ENCODE data around the gene OSBPL6. TPM values are rescaled to one million over a fixed set of nuclear protein-coding genes. Genes with fewer than 3 reads are reported as not detected.

The OSBPL6 gene
- total and polyA plus RNA-seq, 4 donors: 1.3 to 3.3 (median 2.2) TPM

GRCh38 chr2:178330175-178331017 is 136.1 kb downstream of the OSBPL6 start (continued):
- no peak for TF ChIP-seq REST (IDR thresholded peaks at IDR 0.05)
- TF ChIP-seq EGR1 (IDR thresholded peaks at IDR 0.05; ENCODE audit: low read depth in 2 of 2): no peak
- TF ChIP-seq NR2F2 (IDR thresholded peaks at IDR 0.05): no peak
- no peak for TF ChIP-seq FOXA2 (IDR thresholded peaks at IDR 0.05)
- TF ChIP-seq TAF1 (conservative IDR thresholded peaks at IDR 0.05): no peak
- no peak for TF ChIP-seq MAX (IDR thresholded peaks at IDR 0.05)
- TF ChIP-seq FOXA1 (IDR thresholded peaks at IDR 0.05): no peak

GRCh38 chr2:178331474-178332432 is 137.4 kb downstream of the OSBPL6 start:
- Histone ChIP-seq H3K9ac (ENCODE audit: low read depth in 1 of 2, low read length in 2 of 2) (no peak overlapping the region), H3K27ac (ENCODE audit: low read depth in 1 of 2, low read length in 2 of 2) (peak overlapping the region in 1 of 2 donors; percentile 7)
- 75% methylated on average over 9 of the region's 9 CpGs for WGBS

More at GRCh38 chr2:178331474-178332432, 137.4 kb downstream of the OSBPL6 start:
- H3K4me3 ChIP-seq (ENCODE audit: low read depth in 1 of 3, low read length in 3 of 3): no peak overlapping the region
- DNase-seq (ENCODE audit: low spot score): no peak
- H3K4me1 ChIP-seq (ENCODE audit: control insufficient read depth in 4 of 4, insufficient read depth in 4 of 4, low read length in 3 of 4): peaks cover 3 to 31% (median 16%) of the 10 kb centered on the region in 4 donors
- TF ChIP-seq ATF3 (IDR thresholded peaks at IDR 0.05): no peak
- TF ChIP-seq TAF1 (conservative IDR thresholded peaks at IDR 0.05): no peak
- TF ChIP-seq NR2F2 (IDR thresholded peaks at IDR 0.05): no peak
- no peak for TF ChIP-seq HNF4G (IDR thresholded peaks at IDR 0.05)
- no peak for TF ChIP-seq GABPA (IDR thresholded peaks at IDR 0.05 in 1 of 2, conservative IDR thresholded peaks at IDR 0.05 in 1 of 2)
- TF ChIP-seq CTCF (IDR thresholded peaks at IDR 0.05; ENCODE audit: low read depth, low read length, missing input control): no peak
- TF ChIP-seq SP1 (IDR thresholded peaks at IDR 0.05): peak; percentile 77
- peak; percentile 13 to 22 for TF ChIP-seq RXRA (IDR thresholded peaks at IDR 0.05)
- TF ChIP-seq FOXA1 (IDR thresholded peaks at IDR 0.05): no peak
- TF ChIP-seq MAX (IDR thresholded peaks at IDR 0.05): peak; percentile 9
- TF ChIP-seq YY1 (IDR thresholded peaks at IDR 0.05): peak; percentile 44
- no peak for TF ChIP-seq REST (IDR thresholded peaks at IDR 0.05)
- TF ChIP-seq RAD21 (IDR thresholded peaks at IDR 0.05): no peak
- peak; percentile 47 for TF ChIP-seq FOXA2 (IDR thresholded peaks at IDR 0.05)
- no peak for TF ChIP-seq ZBTB33 (IDR thresholded peaks at IDR 0.05)
- TF ChIP-seq HNF4A (conservative IDR thresholded peaks at IDR 0.05): peak; percentile 65 to 77
- TF ChIP-seq JUND (IDR thresholded peaks at IDR 0.05): no peak
- no peak for TF ChIP-seq EGR1 (IDR thresholded peaks at IDR 0.05; ENCODE audit: low read depth in 2 of 2)
- no peaks in the 10 kb centered on the region for H3K27me3 ChIP-seq (ENCODE audit: control insufficient read depth in 4 of 4, insufficient read depth in 4 of 4, low read length in 3 of 4)
- H3K9me3 ChIP-seq (ENCODE audit: control insufficient read depth in 4 of 4, low read length in 3 of 4): no peaks in the 10 kb centered on the region
- peaks cover 0 to 5% (median 0%) of the 10 kb centered on the region in 4 donors for H3K36me3 ChIP-seq (ENCODE audit: control insufficient read depth in 4 of 4, insufficient read depth in 3 of 4, low read depth in 1 of 4, low read length in 3 of 4)

Measured in liver (tissue), 9 donors.